Suppressor macrophage (primary cell): ENCODE measurements around the gene ZNF277.
"Not testable (repeated sequence)": the region's sequence is repeated elsewhere in the genome, so short reads cannot be mapped to it uniquely, and the experiment has no call there.

Source experiments
- DNase-seq, 4 experiments: peaks; one replicate each; pipeline ENCODE4 v3.0.0-alpha.2; 2020 to 2022

Gene ZNF277

GRCh38 chr7:112212571-112212970 is 6.1 kb downstream of the ZNF277 start:
- DNase-seq: no peak

GRCh38 chr7:112213735-112214134 is 7.2 kb downstream of the ZNF277 start:
- DNase-seq: no peak

GRCh38 chr7:112214268-112214667 is 7.8 kb downstream of the ZNF277 start:
- DNase-seq: no peak

GRCh38 chr7:112214883-112215282 is 8.4 kb downstream of the ZNF277 start:
- no peak for DNase-seq

- no peak for DNase-seq
Observed at GRCh38 chr7:112215787-112216186, 9.3 kb downstream of the ZNF277 start.

GRCh38 chr7:112220877-112221434 is 14.5 kb downstream of the ZNF277 start:
- DNase-seq: no peak

- no peak for DNase-seq
Observed at GRCh38 chr7:112223310-112223709, 16.8 kb downstream of the ZNF277 start.

- no peak for DNase-seq
Observed at GRCh38 chr7:112224186-112224585, 17.7 kb downstream of the ZNF277 start.

GRCh38 chr7:112225006-112225405 is 18.5 kb downstream of the ZNF277 start:
- DNase-seq: no peak

- DNase-seq: no peak
Observed at GRCh38 chr7:112226701-112227276, 20.3 kb downstream of the ZNF277 start.

- DNase-seq: no peak
Observed at GRCh38 chr7:112228632-112229031, 22.1 kb downstream of the ZNF277 start.

GRCh38 chr7:112232212-112232978 is 25.9 kb downstream of the ZNF277 start:
- DNase-seq: no peak

- peak in 1 of 4 experiments; percentile 4 for DNase-seq
Observed at GRCh38 chr7:112233048-112233697, 26.7 kb downstream of the ZNF277 start.

GRCh38 chr7:112234147-112234546 is 27.7 kb downstream of the ZNF277 start:
- DNase-seq: no peak

- DNase-seq: no peak
Observed at GRCh38 chr7:112236597-112236996, 30.1 kb downstream of the ZNF277 start.

GRCh38 chr7:112238330-112238729 is 31.8 kb downstream of the ZNF277 start:
- DNase-seq: no peak

- DNase-seq: no peak
Observed at GRCh38 chr7:112238852-112239610, 32.5 kb downstream of the ZNF277 start.

- no peak for DNase-seq
Observed at GRCh38 chr7:112248598-112248997, 42.1 kb downstream of the ZNF277 start.

GRCh38 chr7:112249967-112250366 is 43.5 kb downstream of the ZNF277 start:
- DNase-seq: not testable (repeated sequence)

GRCh38 chr7:112252141-112252540 is 45.6 kb downstream of the ZNF277 start:
- no peak for DNase-seq

GRCh38 chr7:112252691-112253090 is 46.2 kb downstream of the ZNF277 start:
- DNase-seq: no peak

GRCh38 chr7:112254156-112254555 is 47.7 kb downstream of the ZNF277 start:
- no peak for DNase-seq
